HepG2 (cell line): ENCODE results near the gene POLL. TPM values are rescaled to one million over a fixed set of nuclear protein-coding genes. Genes with fewer than 3 reads are reported as not detected.

Source experiments
- HINFP ChIP-seq: sonication (generic); formaldehyde crosslinking; IDR thresholded peaks from 2 replicates; pipeline ENCODE4 v1.4.0; 2020; ENCODE audit warnings: low read depth, mild to moderate bottlenecking, missing genetic modification reagents
- KMT2B ChIP-seq: IDR thresholded peaks from 2 replicates; pipeline ENCODE4 v1.6.1; 2016; ENCODE audit warnings: missing genetic modification reagents, missing compliant biosample characterization
- NKX3-1 ChIP-seq: sonication (generic); formaldehyde crosslinking; IDR thresholded peaks from 2 replicates; pipeline ENCODE4 v1.5.0; 2020; ENCODE audit warnings: missing genetic modification reagents
- THYN1 ChIP-seq: sonication (generic); formaldehyde crosslinking; IDR thresholded peaks from 2 replicates; pipeline ENCODE4 v1.8.1; 2023; ENCODE audit warnings: low read depth, mild to moderate bottlenecking, moderate library complexity, missing genetic modification reagents, borderline replicate concordance
- TOPORS ChIP-seq: sonication (generic); formaldehyde crosslinking; IDR thresholded peaks from 2 replicates; pipeline ENCODE4 v1.8.0; 2023; ENCODE audit warnings: mild to moderate bottlenecking, missing genetic modification reagents
- polyA plus RNA-seq, 8 experiments: library from polyadenylated mRNA; depleted of rRNA in 3 of 8; stranded (reverse) in 7 of 8; unstranded in 1 of 8; fragments of >200 nt; fragmentation: Illumina TruSeq in 4 of 8; extraction: Trizol in 4 of 8; gene quantifications; 2 replicates each; pipeline versions ENCODE4 v1.2.1 to v1.2.3, GENCODE V29; 2011 to 2016; ENCODE audit warnings: low read depth in 4 of 8, missing spikeins in 1 of 8, mixed read lengths in 1 of 8; ENCODE audit not compliant: insufficient read depth in 1 of 8
- total RNA-seq, 5 experiments: library from RNA; depleted of rRNA; stranded (reverse); fragments of >200 nt; fragmentation: Illumina TruSeq; extraction: Trizol; gene quantifications; 2 replicates each; pipeline ENCODE4 v1.2.3, GENCODE V29; 2016; ENCODE audit warnings: low read depth in 1 of 5
- TF ChIP-seq, protein P1 (sequence below), 2 experiments: sonication (generic) in 1 of 2; formaldehyde crosslinking in 1 of 2; IDR thresholded peaks; 2 replicates each; pipeline versions ENCODE4 v1.6.1 to v1.9.0; 2014 to 2022; ENCODE audit warnings: antibody characterized with exemption in 1 of 2, borderline replicate concordance in 1 of 2, inconsistent platforms in 1 of 2, low read depth in 1 of 2, missing genetic modification reagents in 1 of 2
- TF ChIP-seq, protein P2 (sequence below): sonication (generic); formaldehyde crosslinking; IDR thresholded peaks from 2 replicates; pipeline ENCODE4 v1.4.0; 2020; ENCODE audit warnings: missing genetic modification reagents
- TF ChIP-seq, protein P3 (sequence below): sonication (generic); formaldehyde crosslinking; IDR thresholded peaks from 2 replicates; pipeline ENCODE4 v1.5.1; 2020; ENCODE audit warnings: missing genetic modification reagents, mild to moderate bottlenecking, borderline replicate concordance

Gene POLL
- total and polyA plus RNA-seq, 2 of the 13 experiments (the other 11 are each of a cell fraction or from before 2014, with no cell fraction given) = 13.8 to 19.1 TPM

DNA sequence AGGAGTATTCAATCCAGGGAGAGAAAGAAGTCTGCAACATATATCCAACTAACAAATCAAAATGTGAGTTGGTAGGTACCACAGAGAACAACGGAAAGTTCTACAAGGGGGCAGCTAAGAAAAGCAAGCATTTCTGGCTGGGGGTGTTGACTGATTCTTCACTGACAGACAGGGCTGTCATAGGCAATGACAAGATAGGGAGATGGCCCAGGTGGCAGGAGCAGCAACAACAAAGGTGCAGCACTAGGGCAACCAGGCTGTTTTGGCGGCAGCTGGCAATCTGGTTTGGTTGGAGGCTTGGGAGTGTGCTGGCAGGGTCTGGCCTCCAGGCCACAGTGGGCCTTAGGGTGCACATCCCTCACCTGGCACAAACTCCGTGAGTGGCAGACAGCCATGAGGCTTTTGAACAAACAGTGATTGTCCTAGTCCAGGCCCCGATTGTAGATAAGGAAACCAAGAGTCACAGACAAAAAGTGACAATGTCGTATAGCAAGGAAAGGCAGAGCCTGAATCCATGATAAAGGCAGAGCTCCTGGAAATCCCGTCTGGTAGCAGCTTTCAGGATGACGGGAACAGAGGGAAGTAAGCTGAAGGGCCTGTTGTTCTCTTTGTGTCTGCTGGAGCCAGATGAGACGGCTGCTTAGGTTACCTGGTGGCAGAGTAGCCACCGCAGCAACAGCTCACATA lies 28.5 kb upstream of the POLL start (continued):
- TF ChIP-seq, protein P1, sequence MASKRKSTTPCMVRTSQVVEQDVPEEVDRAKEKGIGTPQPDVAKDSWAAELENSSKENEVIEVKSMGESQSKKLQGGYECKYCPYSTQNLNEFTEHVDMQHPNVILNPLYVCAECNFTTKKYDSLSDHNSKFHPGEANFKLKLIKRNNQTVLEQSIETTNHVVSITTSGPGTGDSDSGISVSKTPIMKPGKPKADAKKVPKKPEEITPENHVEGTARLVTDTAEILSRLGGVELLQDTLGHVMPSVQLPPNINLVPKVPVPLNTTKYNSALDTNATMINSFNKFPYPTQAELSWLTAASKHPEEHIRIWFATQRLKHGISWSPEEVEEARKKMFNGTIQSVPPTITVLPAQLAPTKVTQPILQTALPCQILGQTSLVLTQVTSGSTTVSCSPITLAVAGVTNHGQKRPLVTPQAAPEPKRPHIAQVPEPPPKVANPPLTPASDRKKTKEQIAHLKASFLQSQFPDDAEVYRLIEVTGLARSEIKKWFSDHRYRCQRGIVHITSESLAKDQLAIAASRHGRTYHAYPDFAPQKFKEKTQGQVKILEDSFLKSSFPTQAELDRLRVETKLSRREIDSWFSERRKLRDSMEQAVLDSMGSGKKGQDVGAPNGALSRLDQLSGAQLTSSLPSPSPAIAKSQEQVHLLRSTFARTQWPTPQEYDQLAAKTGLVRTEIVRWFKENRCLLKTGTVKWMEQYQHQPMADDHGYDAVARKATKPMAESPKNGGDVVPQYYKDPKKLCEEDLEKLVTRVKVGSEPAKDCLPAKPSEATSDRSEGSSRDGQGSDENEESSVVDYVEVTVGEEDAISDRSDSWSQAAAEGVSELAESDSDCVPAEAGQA (IDR thresholded peaks at IDR 0.05; ENCODE audit: low read depth) = no peak
- TF ChIP-seq, protein P1 (CRISPR knock-in tag; IDR thresholded peaks at IDR 0.05; ENCODE audit: borderline replicate concordance) = no peak
- TF ChIP-seq NKX3-1 (no peak), KMT2B (no peak), THYN1 (no peak), TOPORS (CRISPR knock-in tag) (no peak), HINFP (no peak)
- TF ChIP-seq, protein P2, sequence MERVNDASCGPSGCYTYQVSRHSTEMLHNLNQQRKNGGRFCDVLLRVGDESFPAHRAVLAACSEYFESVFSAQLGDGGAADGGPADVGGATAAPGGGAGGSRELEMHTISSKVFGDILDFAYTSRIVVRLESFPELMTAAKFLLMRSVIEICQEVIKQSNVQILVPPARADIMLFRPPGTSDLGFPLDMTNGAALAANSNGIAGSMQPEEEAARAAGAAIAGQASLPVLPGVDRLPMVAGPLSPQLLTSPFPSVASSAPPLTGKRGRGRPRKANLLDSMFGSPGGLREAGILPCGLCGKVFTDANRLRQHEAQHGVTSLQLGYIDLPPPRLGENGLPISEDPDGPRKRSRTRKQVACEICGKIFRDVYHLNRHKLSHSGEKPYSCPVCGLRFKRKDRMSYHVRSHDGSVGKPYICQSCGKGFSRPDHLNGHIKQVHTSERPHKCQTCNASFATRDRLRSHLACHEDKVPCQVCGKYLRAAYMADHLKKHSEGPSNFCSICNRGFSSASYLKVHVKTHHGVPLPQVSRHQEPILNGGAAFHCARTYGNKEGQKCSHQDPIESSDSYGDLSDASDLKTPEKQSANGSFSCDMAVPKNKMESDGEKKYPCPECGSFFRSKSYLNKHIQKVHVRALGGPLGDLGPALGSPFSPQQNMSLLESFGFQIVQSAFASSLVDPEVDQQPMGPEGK (CRISPR knock-in tag) = no peak
- TF ChIP-seq, protein P3, sequence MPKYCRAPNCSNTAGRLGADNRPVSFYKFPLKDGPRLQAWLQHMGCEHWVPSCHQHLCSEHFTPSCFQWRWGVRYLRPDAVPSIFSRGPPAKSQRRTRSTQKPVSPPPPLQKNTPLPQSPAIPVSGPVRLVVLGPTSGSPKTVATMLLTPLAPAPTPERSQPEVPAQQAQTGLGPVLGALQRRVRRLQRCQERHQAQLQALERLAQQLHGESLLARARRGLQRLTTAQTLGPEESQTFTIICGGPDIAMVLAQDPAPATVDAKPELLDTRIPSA = no peak
